ENCODE measurements around the gene SLC38A10. TPM values are rescaled to one million over a fixed set of nuclear protein-coding genes. Genes with fewer than 3 reads are reported as not detected.

The SLC38A10 gene
- total and polyA plus RNA-seq, 2 of the 13 experiments (the other 11 are each of a cell fraction or from before 2014, with no cell fraction given) = 23.4 to 55.8 TPM

GRCh38 chr17:81245024-81245664 is 50.0 kb downstream of the SLC38A10 start (continued):
- no peak for TF ChIP-seq IKZF4 (CRISPR knock-in tag; IDR thresholded peaks at IDR 0.05; ENCODE audit: borderline replicate concordance, low read depth, not compliant biosample characterization)
- TF ChIP-seq HDAC2 (CRISPR knock-in tag; IDR thresholded peaks at IDR 0.05) = no peak
- TF ChIP-seq ZNF556 (CRISPR knock-in tag; IDR thresholded peaks at IDR 0.05; ENCODE audit: borderline replicate concordance) = 0 out of 2 replicates have a peak, but pooled peaks have one; percentile 62
- no peak for TF ChIP-seq NAIF1 (CRISPR knock-in tag; IDR thresholded peaks at IDR 0.05; ENCODE audit: borderline replicate concordance)
- TF ChIP-seq ZNF33B (CRISPR knock-in tag; IDR thresholded peaks at IDR 0.05) = no peak
- TF ChIP-seq ZNF558 (CRISPR knock-in tag; IDR thresholded peaks at IDR 0.05; ENCODE audit: borderline replicate concordance) = no peak
- no peak for TF ChIP-seq NR0B2 (CRISPR knock-in tag; IDR thresholded peaks at IDR 0.05)
- TF ChIP-seq ZNF510 (CRISPR knock-in tag; IDR thresholded peaks at IDR 0.05; ENCODE audit: low read depth) = no peak
- TF ChIP-seq TRIM24 (CRISPR knock-in tag; IDR thresholded peaks at IDR 0.05) = no peak
- TF ChIP-seq NFE2 (CRISPR knock-in tag; IDR thresholded peaks at IDR 0.05) = no peak
- TF ChIP-seq PHF21A (CRISPR knock-in tag; IDR thresholded peaks at IDR 0.05) = no peak; the same call in 1 of the 2 replicates
- TF ChIP-seq TP53 (CRISPR knock-in tag; conservative IDR thresholded peaks at IDR 0.05) = 0 out of 2 replicates have a peak, but pooled peaks have one; percentile 51
- no peak for TF ChIP-seq SCMH1 (CRISPR knock-in tag; IDR thresholded peaks at IDR 0.05; ENCODE audit: borderline replicate concordance)
- TF ChIP-seq ZSCAN25 (CRISPR knock-in tag; IDR thresholded peaks at IDR 0.05) = no peak
- TF ChIP-seq PREB (CRISPR knock-in tag; IDR thresholded peaks at IDR 0.05) = no peak
- TF ChIP-seq GRHL1 (CRISPR knock-in tag; conservative IDR thresholded peaks at IDR 0.05) = no peak
- no peak for TF ChIP-seq ZNF549 (CRISPR knock-in tag; IDR thresholded peaks at IDR 0.05)
- no peak for TF ChIP-seq CREB1 (IDR thresholded peaks at IDR 0.05)
- no peak for TF ChIP-seq CREB1 (CRISPR knock-in tag; IDR thresholded peaks at IDR 0.05)
- no peak for TF ChIP-seq ZEB1 (IDR thresholded peaks at IDR 0.05; ENCODE audit: insufficient replicate concordance, low read depth)
- TF ChIP-seq ZIK1 (CRISPR knock-in tag; IDR thresholded peaks at IDR 0.05; ENCODE audit: borderline replicate concordance, low read depth) = no peak
- TF ChIP-seq MEIS1 (CRISPR knock-in tag; IDR thresholded peaks at IDR 0.05; ENCODE audit: borderline replicate concordance) = peak; percentile 79; the same call in 1 of the 2 replicates
- TF ChIP-seq FOXA1 (IDR thresholded peaks at IDR 0.05) = no peak
- no peak for TF ChIP-seq FOXA1 (CRISPR knock-in tag; IDR thresholded peaks at IDR 0.05)
- TF ChIP-seq RBM22 (optimal IDR thresholded peaks at IDR 0.05; ENCODE audit: low read length) = no peak
- TF ChIP-seq TFDP1 (CRISPR knock-in tag; IDR thresholded peaks at IDR 0.05; ENCODE audit: borderline replicate concordance) = 0 out of 2 replicates have a peak, but pooled peaks have one; percentile 3
- no peak for TF ChIP-seq SATB2 (CRISPR knock-in tag; IDR thresholded peaks at IDR 0.05)
- no peak for TF ChIP-seq DDIT3 (CRISPR knock-in tag; IDR thresholded peaks at IDR 0.05)

Data from HepG2 (cell line).